Right renal cortex interstitium (tissue), 3 donors: ENCODE results near the gene TREX2. TPM values are rescaled to one million over a fixed set of nuclear protein-coding genes. Genes with fewer than 3 reads are reported as not detected.

ENCODE experiments used
- DNase-seq, 3 donors: peaks; one replicate each; pipeline ENCODE4 v3.0.0-alpha.2; 2013; ENCODE audit warnings: low read depth in 3 of 3, low spot score in 2 of 3
- polyA plus RNA-seq, 3 donors: library from polyadenylated mRNA; unstranded; fragments of 120-200 nt; gene quantifications; one replicate each; pipeline ENCODE4 v1.2.1, GENCODE V29; 2013; ENCODE audit not compliant: insufficient read length in 3 of 3

Gene TREX2
- polyA plus RNA-seq, 3 donors, result 0.21 to 0.24 (median 0.24) TPM

DNA sequence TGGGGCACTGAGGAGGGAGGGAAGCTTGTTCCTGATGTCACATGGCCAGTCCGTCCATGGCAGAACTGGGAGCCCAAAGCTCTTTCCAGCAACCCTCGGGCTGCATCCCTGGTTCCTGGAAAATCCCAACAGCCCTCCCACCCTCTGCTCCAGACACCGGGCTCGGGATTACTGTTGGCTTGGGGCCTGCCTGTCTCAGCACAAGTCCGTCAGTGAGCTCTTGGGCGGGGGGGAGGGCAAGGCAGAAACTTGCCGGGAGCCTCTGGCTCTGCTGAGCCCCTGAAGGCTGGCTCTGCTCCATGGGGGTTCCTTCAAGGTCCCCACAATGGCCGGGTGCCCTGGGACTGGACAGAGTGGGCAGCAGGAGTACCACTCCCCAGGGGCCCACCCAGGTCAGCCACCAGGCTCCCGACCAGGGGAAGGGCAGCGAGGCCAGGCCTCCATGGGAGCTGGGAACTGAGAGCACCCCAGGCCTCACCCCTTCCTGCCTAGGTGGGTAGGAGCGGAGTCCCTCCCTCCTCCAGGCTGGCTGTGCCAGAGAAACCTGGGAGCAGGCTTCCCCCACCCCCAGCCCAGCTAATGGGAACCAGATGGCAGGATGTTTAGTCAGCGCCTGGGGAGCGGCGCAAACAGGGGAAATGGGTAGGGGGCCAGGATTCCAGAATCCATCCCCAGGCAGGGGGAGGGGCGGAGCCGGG lies 31.0 kb upstream of the TREX2 start:
- DNase-seq, result no peak

DNA sequence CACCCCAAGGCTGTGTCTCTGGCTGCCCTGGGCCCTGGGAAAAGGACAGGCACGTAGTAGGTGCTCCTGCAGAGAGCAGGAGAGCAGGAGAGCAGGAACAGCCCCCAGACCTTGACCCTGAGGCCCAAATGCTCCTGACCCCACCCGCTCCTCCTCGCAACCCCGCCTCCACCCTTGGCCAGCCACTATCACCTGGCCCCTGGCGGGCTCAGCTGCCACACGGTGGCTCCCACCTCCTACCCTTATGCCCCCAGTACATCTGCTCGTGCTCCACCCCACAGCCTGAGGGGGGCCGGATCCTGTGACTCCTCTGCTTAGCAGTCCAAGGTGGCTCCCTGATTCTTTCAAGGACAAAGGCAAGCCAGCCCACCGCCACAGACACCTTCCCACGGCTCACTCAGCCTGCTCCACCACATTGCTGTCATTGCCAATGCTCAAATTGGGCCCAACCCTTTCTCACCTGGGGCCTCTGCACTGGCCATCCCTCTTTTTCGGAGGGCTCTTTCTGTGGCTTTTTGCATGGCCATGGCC lies 30.0 kb upstream of the TREX2 start:
- no peak for DNase-seq

DNA sequence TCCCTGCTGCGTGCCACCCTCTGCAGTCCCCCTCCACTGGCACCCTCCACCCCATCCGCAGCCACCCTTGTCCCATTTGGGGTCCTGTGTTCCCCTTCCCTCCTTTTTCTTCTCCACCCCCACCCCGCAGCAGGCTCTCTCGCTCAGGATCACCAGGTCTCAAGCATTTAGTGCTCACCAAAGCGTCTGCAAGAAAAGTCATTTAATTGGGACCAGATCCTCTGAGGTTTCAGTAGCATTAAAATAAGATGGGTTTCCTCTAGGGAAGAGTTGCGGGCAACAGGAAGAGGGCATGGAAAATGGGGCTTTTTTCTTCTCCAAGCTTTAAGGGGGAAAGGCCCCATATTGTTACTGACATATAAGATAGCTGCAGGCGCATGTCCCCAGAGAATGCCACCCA lies 29.4 kb upstream of the TREX2 start:
- DNase-seq, result no peak

DNA sequence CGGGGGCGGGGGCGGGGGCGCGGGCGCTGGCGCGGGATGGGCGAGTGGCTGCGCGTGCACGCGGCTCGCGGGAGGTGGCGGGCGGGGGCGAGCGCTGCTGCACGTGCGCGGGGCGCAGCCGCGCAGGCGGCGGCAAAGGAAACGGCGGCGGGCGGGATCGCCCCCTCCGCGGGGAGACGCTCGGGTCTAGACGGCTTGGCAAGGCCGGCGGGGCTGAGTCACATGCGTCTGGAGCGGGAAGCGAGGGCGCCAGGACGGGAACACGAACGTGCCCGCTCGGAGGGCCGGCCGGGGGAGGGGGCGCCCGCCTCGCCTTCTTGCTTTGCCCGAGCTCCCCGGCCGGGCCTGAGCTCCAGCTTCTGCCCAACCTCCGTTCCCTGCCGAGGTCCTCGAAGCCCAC lies 28.9 kb upstream of the TREX2 start:
- DNase-seq, result no peak

DNA sequence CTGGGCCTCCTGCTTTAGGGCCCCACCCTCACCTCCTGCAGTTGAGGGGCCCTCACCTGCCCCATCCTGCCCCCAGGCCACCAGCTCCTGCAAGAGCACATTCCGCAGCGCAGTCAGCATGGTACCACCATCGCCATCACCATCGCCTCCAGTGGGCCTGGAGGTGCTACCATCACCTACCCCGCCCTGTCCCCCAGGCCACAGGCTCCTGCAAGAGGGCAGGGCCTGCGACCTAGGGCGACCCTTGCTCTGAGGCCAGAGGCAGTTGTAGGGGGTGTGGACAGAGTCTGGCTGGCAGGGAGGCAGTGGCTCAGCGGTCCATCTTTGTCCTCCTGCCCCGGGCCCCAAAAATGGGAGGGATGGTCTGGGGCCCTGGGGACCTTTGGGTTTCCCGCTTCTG lies 28.4 kb upstream of the TREX2 start:
- no peak for DNase-seq

DNA sequence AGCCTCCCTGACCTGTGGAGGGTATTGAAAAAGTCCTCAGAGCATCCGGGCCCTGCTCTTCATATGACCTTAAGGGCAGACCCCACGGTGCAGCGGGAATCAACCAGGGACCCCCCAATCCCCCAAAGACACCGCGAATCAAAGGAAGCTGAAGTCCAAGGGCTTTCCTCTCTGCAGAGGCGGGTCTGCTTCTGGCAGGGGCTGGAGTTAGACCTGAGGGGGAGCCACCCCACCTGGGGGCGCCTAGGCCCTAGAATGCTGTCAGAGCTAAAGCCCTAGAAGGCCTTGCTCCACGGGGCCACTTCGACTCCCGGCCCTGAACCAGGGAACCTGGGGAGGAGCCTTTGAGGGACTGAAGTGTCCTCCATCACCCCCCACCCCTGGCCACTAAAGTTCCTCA lies 27.3 kb upstream of the TREX2 start:
- DNase-seq, result no peak

DNA sequence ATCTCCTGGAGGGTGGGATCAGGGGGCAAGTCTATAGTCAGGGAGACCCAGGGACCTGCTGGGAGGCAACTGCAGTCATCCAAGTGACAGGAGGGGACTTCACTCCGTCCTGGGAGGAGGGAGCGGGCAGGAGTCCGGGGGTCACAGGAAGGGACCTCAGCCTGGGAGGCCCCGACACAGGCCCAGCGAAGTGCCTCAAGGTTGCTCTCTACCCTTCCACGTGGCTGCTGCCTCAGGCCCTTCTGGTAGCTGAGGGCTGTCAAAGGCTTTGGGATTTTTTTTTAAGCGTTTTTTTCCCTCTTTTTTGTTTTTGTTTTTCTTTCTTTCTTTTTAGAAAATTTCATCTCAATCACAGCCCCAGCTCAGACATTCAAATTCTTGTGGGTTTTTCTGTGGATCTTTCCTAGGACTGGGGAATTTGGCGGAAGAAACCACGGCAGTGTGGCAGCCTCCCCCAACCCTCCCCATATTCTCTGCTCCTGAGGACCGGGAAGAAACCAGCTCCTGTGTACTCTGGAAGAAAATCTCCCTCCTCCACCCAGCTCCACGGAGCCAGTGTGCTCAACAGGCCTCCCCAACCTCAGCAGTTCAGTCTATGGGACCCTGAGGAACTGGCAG lies 25.9 kb upstream of the TREX2 start:
- DNase-seq, result no peak

DNA sequence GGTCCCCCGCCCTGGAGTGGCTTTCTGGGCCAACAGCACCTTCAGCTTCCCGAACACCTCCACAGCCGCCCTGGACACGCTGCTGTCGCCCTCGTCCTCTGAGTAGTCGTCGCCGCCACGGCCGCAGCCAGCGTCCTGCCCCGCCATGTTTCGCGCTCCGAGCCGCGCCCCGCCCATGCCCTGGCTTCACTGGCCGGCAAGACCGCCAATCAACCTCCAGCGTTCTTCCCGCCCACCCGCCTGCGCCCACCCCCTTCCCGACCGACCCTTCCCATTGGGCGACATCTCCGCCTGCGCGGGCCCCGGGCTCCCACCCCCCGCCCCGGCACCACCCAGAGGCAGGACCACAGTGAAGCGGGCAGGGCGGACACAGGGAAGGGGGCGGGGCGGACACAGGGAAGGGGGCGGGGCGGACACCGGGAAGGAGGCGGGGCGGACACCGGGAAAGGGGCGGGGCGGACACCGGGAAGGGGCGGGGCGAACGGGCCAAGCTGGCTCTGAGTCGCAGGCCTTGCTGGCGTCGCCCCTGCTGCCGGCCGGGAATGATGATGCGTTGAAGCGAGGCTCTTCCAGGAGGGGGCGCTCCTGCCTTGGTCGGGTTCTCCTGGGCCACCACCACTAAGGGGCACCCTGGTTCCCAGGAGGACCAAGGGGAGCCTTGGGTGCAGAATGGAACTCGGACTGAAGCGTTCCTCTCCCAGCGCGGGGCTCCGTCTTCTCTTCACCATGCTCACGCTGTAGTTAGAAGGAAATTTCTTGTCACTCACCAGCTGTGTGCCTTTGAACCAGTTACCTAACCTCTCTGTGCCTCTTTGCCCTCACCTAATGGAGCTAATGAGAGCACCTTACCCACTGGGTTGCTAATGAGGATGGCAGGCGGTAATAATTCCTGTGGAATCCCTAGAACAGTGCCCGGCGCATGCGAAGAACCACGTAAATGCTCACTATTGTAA lies 24.8 kb upstream of the TREX2 start, which contains the start of gene HAUS7:
TSS of gene HAUS7 (minus strand) at position 166 of the 953 bp plus-strand sequence. CDS start at position 147, 19 bp downstream.
- DNase-seq, result peak; percentile 38 to 63 (median 58)

DNA sequence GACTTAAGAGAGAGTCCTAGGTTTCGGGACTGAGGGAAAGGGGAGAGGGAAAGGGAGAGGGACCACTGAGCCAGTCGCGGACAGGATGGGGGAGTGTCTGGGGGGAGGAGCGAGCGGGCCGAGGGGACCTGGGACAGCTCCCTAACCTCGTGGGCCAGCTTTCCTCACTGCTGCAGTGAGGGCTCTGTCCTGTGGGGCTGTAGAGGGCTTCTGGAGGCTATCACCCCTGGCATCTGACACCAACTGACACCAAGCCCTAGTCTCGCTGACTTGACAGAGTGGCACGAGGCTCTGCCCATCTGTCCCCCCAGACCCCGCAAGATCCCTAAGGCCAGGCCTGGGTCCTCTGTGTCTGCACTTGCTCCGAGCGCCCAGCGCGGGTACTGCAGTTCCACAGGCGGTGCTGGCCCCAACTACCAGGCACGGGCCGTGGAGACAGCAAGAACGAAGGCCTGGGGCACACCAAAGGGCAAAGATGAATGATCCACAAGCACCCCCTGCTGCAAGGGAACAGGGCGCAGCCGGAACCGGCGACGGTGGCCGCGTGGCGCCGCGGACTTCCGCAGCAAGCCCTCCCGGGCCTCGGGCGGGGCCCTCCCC lies 24.1 kb upstream of the TREX2 start:
- DNase-seq, result no peak

DNA sequence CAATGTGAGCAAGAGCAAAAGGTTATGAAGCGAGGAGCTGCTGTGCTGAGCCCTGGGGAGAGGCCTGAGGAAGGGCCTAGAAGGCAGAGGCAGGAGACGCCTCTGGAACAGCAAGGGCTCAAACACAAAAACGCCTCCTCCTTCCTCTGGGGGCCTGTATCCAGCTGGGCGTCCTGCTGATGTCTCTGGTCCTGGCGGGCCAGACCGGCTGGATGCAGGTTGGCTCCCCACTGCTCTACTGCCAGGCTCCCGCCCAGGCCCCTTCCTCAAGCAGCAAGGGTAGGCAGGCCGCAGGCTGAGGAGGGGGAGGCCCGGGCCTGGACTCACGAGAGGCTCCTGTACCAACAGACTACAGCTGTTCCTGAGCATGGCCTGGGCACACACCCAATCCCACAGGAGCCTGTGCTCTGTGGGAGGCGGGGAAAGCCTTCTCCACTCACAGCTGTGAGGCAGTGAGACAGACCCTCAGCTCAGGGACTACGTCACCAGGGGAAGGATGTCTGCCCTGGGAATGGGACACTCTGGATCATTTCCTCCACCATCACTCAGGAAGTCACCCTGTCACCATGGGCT lies 22.2 kb upstream of the TREX2 start:
- no peak for DNase-seq

DNA sequence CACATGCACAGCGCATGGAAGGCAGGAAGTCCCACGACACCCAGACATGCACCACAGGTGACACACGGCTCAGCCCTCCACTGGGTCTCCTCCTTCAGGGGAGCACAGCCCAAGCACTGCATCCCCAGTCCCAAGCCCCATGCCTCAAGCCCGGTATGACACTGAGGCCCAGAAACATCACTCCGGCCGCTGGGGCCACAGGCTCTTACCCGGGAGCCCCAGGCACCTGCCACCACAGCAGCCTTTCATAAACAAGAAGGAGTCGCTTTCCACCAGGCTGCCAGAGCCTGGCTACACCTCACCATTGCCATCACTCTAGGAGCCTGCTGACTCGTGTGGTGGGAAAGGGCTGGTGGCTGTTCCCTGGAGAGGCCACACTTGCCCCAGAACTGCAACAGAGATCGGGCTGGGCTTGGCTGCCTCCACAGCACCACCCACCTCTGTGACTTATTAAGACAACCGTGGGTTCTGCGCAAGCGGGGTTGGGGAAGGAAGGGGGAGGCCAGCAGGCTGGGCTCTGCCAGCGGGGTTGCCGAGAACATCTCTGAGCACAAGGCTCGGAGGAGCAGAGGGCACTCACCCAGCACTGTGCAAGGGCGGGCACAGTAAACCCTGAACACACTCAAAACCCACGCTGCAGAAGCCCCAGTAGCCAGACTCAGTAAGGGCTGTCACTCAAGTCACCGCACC lies 20.0 kb upstream of the TREX2 start:
- DNase-seq, result no peak

DNA sequence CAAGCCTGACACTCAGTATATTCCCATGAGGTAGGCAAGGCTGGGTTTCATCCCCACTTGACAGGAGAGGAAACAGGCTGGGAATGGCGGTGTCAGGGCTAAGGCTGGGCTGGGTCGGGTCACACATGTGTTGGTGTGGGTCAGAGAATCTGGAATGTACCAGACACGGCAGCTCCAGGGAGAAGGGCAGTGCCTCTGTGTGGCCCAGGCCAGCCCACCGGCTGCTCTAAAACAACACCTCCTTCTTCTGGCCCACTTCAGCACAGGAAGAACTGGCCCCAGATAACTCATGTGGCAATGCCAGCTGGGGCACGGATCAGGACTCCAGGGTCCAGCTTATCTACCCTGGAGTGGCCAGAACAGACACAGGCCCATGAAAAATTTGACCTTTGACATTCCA lies 18.3 kb upstream of the TREX2 start:
- no peak for DNase-seq

DNA sequence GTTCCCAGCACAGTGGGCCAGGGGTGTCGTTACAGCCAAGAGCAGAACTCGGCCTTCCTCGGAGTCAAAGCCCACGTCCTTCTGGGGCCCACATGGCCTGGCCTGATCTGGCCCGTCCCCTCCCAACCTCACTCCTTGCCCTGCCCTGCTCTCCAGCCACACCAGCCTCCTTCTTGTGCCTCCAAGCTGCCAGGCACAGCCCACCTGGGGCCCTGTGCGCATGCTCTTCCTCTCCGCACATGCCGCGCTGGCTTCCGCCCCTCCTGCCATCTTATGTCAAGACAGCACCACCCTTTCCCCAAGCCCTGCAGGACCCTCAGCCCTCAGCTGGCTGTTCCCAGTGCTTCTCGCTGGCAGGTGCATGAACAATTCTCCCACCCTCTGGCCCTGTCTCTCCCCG lies 17.7 kb upstream of the TREX2 start:
- no peak for DNase-seq

DNA sequence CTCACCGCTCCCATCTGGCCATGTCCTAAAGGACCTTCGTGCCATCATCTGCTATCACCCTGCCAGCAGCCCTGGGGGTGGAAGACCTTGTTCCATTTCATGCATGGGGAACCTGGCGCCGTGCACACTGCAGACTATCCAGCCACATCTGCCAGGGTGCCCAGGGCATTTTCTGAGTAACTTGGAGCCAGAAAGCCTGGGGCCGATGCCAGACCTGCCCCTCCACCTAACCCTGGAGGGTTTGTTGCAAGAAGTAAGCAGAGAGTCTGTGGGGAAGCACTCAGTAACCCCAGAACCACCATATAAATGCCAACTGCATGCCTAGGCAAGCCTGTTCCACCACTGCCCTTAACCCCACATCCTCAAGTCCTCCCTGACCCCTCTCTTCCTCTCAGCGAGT lies 17.2 kb upstream of the TREX2 start:
- DNase-seq, result no peak

DNA sequence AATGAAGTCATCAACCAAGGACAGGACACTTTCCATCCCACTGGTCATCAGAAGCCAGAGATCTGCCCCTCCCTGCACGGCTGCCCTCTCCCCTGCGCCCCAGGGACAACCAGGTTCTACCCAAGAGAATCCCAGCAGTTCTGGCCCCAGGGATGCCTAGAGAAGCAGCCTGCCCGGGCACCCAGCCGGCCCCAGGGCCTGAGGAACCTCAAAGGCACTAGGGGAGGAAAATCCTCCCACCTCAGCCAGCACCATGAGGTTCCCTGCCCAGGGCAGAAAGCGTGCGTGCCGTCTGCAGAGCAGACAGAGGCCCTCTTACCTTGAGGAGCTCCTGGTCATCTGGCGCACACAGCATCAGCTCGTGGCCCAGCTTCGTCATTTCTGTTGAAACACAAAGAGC lies 16.4 kb upstream of the TREX2 start:
- DNase-seq, result no peak

DNA sequence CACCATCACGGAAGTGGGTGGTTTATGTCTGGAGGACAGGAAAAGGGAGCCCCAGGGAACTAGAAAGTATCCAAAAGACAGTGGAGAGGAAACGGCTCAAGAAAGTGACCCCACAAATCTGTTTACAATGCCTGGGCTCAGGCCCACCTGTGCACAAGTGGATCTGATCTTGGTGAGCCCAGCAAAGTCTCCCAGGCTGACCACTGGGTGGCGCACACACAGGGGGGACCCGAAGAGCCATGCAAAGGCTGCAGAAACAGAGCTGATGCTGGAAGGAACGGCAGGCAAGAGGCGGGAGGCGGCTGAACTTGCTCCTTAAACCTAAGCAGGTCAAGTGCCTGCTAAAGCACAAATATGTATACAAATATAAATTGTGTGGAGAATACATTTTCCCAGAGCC lies 15.0 kb upstream of the TREX2 start:
- DNase-seq, result no peak

DNA sequence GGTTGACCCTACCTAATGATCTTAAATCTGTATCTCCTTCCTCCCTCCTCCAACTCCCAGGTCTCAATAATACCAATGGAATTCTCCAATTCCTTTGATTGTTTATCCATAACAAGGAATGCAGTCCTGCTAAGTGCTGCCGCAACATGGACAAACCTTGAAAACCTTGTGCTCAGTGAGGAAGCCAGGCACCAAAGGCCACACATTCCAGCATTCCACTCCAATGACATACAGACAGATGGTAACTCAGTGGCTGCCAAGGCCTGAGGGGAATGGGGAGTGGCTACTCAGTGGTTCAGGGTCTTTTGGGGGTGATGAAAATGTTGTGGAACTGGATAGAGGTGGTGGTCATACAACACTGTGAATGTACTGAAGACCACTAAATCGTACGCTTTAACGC lies 14.1 kb upstream of the TREX2 start:
- DNase-seq, result no peak

DNA sequence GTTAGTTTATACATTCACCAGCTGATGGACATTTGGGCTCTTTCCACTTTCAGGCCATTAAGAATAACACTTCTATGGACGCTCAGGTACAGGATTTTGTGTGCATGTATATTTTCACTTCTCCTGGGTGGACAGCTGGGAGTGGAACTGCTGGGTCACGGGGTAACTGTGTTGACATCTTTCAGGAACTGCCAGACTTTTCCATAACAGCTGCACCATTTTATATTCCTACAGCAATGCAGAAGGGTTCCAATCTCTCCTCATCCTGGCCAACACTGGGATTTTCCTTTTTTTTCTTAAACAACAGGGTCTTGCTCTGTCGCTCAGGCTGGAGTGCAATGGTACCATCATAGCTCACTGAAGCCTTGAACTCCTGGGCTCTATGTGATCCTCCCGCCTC lies 12.6 kb upstream of the TREX2 start:
- no peak for DNase-seq

DNA sequence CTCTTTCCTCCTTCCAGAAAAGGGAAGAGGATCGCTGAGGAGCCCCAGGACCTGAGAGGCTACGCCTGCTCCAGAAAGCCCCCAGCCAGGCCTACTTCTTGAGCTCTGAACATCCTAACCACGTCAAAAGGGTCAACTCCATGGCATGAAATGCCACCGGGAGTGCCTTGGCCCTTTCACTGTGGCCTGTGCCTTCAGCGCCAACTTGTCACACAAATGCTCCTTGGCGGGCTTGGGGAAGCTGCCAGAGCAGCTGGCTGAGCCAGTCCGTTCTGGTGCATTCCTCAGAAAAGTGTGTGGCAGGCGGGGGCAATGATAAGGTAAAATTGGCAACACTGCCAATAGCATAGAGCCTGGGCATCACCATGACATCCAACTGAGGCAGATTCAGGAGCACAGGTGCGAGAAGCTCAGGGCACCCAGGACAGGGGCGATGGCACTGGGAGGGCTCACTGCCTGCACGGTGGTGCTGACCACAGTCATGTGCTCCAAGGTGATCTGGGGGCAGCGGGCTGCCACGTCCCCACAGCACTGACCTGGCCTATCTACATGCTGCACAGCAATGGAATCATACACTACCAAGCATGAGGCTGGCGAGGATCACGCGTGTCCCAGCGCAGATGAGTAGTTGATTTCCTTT lies 12.1 kb upstream of the TREX2 start:
- no peak for DNase-seq
